ENCODE measurements around the gene FFAR1.

Gene FFAR1, protein sequence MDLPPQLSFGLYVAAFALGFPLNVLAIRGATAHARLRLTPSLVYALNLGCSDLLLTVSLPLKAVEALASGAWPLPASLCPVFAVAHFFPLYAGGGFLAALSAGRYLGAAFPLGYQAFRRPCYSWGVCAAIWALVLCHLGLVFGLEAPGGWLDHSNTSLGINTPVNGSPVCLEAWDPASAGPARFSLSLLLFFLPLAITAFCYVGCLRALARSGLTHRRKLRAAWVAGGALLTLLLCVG (N-terminal part only)

DNA sequence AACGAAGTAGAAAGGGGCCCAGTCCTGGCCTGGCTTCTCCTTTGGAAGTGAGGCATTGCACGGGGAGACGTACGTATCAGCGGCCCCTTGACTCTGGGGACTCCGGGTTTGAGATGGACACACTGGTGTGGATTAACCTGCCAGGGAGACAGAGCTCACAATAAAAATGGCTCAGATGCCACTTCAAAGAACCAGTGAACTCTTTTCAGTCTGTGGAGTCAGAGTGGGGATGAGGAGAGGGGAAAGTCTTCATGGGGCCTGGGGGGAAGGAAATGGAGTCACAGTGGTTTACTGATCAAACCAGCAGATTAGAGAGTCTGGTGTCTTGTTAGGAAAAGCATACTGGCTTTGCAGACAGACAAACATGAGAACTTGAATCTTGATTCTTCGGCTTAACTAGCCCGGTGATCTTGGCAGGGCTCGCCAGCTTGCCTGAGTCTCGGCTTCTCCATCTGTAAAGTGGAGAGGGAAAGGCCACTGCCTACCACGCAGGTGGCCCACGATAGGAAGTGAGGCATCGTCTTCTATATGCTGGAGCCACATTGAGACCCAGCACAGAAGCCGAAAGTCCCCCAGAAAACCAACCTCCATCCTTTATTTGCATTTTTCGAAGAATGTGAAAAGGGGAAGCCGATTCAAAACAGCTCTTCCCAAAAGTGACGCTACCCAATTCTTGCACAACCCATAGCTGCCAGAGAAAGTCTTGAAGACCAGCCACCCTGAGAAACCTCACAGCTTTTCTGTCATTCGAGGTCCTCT, at the start of gene FFAR1:
TSS of gene FFAR1 (plus strand) at position 732 of the 759 bp plus-strand sequence. CDS start 3,650 bp downstream, outside the sequence.
- no peak for TF ChIP-seq ARNT (IDR thresholded peaks at IDR 0.05)
- POLR2A ChIA-PET, result no interaction called here
- DNase-seq (ENCODE audit: extremely low spot score), result no peak
- CTCF ChIA-PET, result no interaction called here

DNA sequence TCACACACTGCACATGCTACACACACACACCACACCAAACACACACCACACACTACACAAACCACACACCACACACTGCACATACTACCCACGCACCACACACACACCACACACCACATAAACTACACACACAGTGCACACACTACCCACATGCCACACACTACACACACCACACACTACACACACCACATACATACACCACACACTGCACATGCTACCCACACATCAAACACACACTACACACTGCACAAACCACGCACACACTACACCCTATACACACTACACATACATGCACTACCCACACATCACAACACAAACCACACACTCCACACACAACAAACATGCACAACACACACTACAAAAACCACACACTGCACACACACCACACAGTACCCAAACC, 49.8 kb upstream of the FFAR1 start:
- ChIA-PET POLR2A (no interaction called here), CTCF (no interaction called here)
- TF ChIP-seq FOXK2 (IDR thresholded peaks at IDR 0.05) (no peak), ZNF384 (IDR thresholded peaks at IDR 0.05) (no peak), CTBP1 (IDR thresholded peaks at IDR 0.05; ENCODE audit: borderline replicate concordance) (no peak), ARNT (IDR thresholded peaks at IDR 0.05) (no peak), FOXA1 (IDR thresholded peaks at IDR 0.05) (no peak), SUZ12 (IDR thresholded peaks at IDR 0.05) (no peak), TARDBP (IDR thresholded peaks at IDR 0.05) (no peak), LEF1 (IDR thresholded peaks at IDR 0.05; ENCODE audit: borderline replicate concordance) (no peak)

DNA sequence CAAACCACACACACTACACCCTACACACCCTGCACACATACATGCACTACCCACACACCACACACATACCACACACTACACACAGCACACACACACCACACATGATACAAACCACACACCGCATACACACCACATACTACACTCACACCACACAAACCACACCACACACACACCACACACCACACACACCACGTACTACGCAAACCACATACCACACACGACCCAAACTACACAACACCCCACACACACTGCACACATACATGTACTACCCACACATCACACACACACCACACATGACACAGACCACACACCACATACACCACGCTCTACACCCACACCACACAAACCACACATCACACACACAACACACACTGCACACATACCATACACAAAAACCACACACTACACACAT, 49.1 kb upstream of the FFAR1 start:
- TF ChIP-seq SP1 (IDR thresholded peaks at IDR 0.05) (no peak), ELF4 (IDR thresholded peaks at IDR 0.05) (no peak), FOXK2 (IDR thresholded peaks at IDR 0.05) (no peak), TARDBP (IDR thresholded peaks at IDR 0.05) (no peak), FOXA1 (IDR thresholded peaks at IDR 0.05) (no peak), BHLHE40 (IDR thresholded peaks at IDR 0.05; ENCODE audit: borderline replicate concordance) (no peak), NFRKB (IDR thresholded peaks at IDR 0.05) (no peak), HDGF (IDR thresholded peaks at IDR 0.05; ENCODE audit: borderline replicate concordance) (no peak), L3MBTL2 (conservative IDR thresholded peaks at IDR 0.05) (no peak), ZNF384 (IDR thresholded peaks at IDR 0.05) (no peak), ARNT (IDR thresholded peaks at IDR 0.05) (no peak), CTBP1 (IDR thresholded peaks at IDR 0.05; ENCODE audit: borderline replicate concordance) (no peak), SUZ12 (IDR thresholded peaks at IDR 0.05) (no peak), FOXM1 (IDR thresholded peaks at IDR 0.05; ENCODE audit: borderline replicate concordance) (no peak), LEF1 (IDR thresholded peaks at IDR 0.05; ENCODE audit: borderline replicate concordance) (no peak)
- TF ChIP-seq, protein P1, sequence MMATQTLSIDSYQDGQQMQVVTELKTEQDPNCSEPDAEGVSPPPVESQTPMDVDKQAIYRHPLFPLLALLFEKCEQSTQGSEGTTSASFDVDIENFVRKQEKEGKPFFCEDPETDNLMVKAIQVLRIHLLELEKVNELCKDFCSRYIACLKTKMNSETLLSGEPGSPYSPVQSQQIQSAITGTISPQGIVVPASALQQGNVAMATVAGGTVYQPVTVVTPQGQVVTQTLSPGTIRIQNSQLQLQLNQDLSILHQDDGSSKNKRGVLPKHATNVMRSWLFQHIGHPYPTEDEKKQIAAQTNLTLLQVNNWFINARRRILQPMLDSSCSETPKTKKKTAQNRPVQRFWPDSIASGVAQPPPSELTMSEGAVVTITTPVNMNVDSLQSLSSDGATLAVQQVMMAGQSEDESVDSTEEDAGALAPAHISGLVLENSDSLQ (IDR thresholded peaks at IDR 0.05), result no peak
- CTCF ChIA-PET, result no interaction called here
- no peak for DNase-seq (ENCODE audit: extremely low spot score)
- POLR2A ChIA-PET, result no interaction called here

More for the DNA sequence above, 49.8 kb upstream of the FFAR1 start:
- DNase-seq (ENCODE audit: extremely low spot score), result no peak

DNA sequence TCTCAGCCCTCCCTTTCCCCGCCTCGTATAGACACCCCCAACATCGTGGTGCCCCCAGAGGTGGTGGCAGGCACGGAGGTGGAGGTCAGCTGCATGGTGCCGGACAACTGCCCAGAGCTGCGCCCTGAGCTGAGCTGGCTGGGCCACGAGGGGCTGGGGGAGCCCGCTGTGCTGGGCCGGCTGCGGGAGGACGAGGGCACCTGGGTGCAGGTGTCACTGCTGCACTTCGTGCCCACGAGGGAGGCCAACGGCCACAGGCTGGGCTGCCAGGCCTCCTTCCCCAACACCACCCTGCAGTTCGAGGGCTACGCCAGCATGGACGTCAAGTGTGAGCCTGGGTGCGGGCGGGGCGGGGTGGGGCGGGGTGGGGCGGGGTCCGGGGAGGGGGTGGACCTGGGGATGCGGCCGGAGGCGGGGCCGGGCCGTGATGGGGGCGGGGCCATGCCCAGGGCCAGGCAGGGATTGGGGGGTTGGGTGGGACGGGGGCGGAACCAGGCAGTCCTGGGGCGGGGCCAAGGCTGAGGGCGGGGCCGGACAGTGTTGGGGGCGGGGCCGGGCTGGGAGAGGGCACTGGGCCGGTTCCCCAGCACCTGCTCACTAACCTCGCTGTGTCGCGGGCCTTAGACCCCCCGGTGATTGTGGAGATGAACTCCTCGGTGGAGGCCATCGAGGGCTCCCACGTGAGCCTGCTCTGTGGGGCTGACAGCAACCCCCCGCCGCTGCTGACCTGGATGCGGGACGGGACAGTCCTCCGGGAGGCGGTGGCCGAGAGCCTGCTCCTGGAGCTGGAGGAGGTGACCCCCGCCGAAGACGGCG, 48.0 kb upstream of the FFAR1 start:
- ChIA-PET POLR2A (no interaction called here), CTCF (no interaction called here)
- DNase-seq (ENCODE audit: extremely low spot score), result peak; percentile 97
- peak; percentile 56 for TF ChIP-seq L3MBTL2 (conservative IDR thresholded peaks at IDR 0.05)
- no peak for TF ChIP-seq LEF1 (IDR thresholded peaks at IDR 0.05; ENCODE audit: borderline replicate concordance)

DNA sequence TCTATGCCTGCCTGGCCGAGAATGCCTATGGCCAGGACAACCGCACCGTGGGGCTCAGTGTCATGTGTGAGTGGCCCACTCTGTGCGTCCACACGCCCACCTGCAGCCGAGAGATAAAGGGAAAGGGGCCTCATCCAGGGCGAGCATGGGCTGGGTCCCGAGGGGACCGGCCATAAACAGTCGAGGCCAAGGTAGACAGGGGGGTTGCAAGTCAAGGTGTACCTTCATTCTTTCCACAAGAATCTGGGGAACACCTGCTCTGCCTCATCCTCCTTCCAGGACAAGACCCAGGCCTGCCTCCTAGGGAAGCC, 47.4 kb upstream of the FFAR1 start:
- no peak for TF ChIP-seq CTBP1 (IDR thresholded peaks at IDR 0.05; ENCODE audit: borderline replicate concordance)
- no peak for TF ChIP-seq BHLHE40 (IDR thresholded peaks at IDR 0.05; ENCODE audit: borderline replicate concordance)
- POLR2A ChIA-PET, result no interaction called here
- CTCF ChIA-PET, result no interaction called here
- no peak for DNase-seq (ENCODE audit: extremely low spot score)

DNA sequence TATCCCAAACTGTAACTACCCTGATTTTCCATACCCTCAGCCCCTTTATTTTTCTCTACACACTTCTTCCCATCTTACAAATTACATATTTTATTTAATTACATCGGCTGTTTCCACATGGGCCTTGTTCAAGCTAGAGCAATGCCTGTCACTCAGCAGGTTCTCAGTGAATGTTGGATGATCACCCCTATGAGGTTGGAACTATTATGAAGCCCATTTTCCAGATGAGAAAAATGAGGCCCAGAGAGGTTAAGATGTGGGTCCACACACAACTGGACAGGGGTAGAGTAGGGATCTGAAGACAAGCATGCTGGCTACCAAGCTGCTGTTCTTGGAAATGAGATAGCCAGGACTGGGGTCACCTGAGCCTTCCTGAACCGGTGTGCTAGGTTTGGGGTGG, 45.7 kb upstream of the FFAR1 start:
- TF ChIP-seq SUZ12 (IDR thresholded peaks at IDR 0.05) (no peak), TARDBP (IDR thresholded peaks at IDR 0.05) (no peak), ZNF384 (IDR thresholded peaks at IDR 0.05) (no peak), FOXA1 (IDR thresholded peaks at IDR 0.05) (no peak), FOXK2 (IDR thresholded peaks at IDR 0.05) (no peak)
- DNase-seq (ENCODE audit: extremely low spot score), result no peak
- ChIA-PET CTCF (no interaction called here), POLR2A (no interaction called here)

DNA sequence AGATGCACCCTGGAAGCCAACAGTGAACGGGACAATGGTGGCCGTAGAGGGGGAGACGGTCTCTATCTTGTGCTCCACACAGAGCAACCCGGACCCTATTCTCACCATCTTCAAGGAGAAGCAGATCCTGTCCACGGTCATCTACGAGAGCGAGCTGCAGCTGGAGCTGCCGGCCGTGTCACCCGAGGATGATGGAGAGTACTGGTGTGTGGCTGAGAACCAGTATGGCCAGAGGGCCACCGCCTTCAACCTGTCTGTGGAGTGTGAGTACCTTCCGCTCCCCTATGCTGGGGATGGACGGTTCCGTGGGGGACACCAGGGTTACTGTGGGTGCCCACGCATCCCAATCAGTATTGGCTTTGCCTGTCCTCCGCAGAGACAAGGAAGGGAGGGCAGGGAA, 45.3 kb upstream of the FFAR1 start:
- DNase-seq (ENCODE audit: extremely low spot score), result no peak
- TF ChIP-seq LEF1 (IDR thresholded peaks at IDR 0.05; ENCODE audit: borderline replicate concordance), result no peak
- TF ChIP-seq L3MBTL2 (conservative IDR thresholded peaks at IDR 0.05), result no peak
- no peak for TF ChIP-seq BHLHE40 (IDR thresholded peaks at IDR 0.05; ENCODE audit: borderline replicate concordance)
- no peak for TF ChIP-seq HDGF (IDR thresholded peaks at IDR 0.05; ENCODE audit: borderline replicate concordance)
- no peak for TF ChIP-seq SUZ12 (IDR thresholded peaks at IDR 0.05)
- no peak for TF ChIP-seq TARDBP (IDR thresholded peaks at IDR 0.05)
- TF ChIP-seq ELF4 (IDR thresholded peaks at IDR 0.05), result no peak
- no peak for TF ChIP-seq NFRKB (IDR thresholded peaks at IDR 0.05)
- no peak for TF ChIP-seq ARNT (IDR thresholded peaks at IDR 0.05)
- no peak for TF ChIP-seq FOXK2 (IDR thresholded peaks at IDR 0.05)
- no peak for TF ChIP-seq SP1 (IDR thresholded peaks at IDR 0.05)
- TF ChIP-seq FOXM1 (IDR thresholded peaks at IDR 0.05; ENCODE audit: borderline replicate concordance), result no peak
- no peak for TF ChIP-seq CTBP1 (IDR thresholded peaks at IDR 0.05; ENCODE audit: borderline replicate concordance)
- TF ChIP-seq ZNF384 (IDR thresholded peaks at IDR 0.05), result no peak
- TF ChIP-seq FOXA1 (IDR thresholded peaks at IDR 0.05), result no peak
- TF ChIP-seq, protein P1 (IDR thresholded peaks at IDR 0.05), result no peak
- POLR2A ChIA-PET, result no interaction called here
- CTCF ChIA-PET, result no interaction called here
